ENCODE measurements around the gene SMYD2. TPM values are rescaled to one million over a fixed set of nuclear protein-coding genes. Genes with fewer than 3 reads are reported as not detected.

SMYD2 gene
- polyA plus RNA-seq, 1 donor from 2014 or later, result 36.9 TPM

DNA sequence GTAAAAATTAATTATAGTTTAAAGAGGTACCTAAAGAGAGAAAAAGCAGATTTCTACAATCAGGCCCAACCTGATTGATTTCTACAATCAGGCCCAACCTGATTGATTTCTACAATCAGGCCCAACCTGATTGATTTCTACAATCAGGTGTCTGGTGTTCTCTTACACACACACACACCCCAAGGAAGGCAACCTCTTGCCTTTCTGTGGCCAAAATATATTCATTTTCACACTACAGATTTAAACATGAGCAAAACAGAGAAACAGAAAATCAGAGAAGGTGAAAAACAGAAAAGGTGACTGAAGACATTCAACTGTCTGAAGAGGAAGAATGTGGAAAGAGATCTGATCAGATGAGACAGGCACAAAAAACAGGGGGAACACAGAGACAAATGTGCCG, 104.5 kb downstream of the SMYD2 start:
- Histone ChIP-seq H3K79me2 (replicated peaks; ENCODE audit: insufficient read depth, low read length) (no peaks in the 10 kb centered on the region), H3K4me3 (ENCODE audit: low read length) (no peak overlapping the region), H3K27ac (ENCODE audit: low read length) (no peak overlapping the region), H2AFZ (ENCODE audit: low read depth, low read length) (no peak overlapping the region), H3K36me3 (ENCODE audit: insufficient read depth, low read length) (no peaks in the 10 kb centered on the region), H3K9ac (ENCODE audit: low read length) (no peak overlapping the region), H3K4me2 (ENCODE audit: low read length) (no peak overlapping the region), H4K20me1 (ENCODE audit: insufficient read depth) (no peaks in the 10 kb centered on the region), H3K27me3 (ENCODE audit: insufficient read depth, low read depth, low read length) (no peaks in the 10 kb centered on the region), H3K9me2 (ENCODE audit: insufficient read depth, low read length) (no peaks in the 10 kb centered on the region), H3F3A (ENCODE audit: insufficient read depth, low read length, poor library complexity, severe bottlenecking) (no peaks in the 10 kb centered on the region), H3K9me3 (ENCODE audit: low read length) (no peaks in the 10 kb centered on the region)
- TF ChIP-seq, protein P1, sequence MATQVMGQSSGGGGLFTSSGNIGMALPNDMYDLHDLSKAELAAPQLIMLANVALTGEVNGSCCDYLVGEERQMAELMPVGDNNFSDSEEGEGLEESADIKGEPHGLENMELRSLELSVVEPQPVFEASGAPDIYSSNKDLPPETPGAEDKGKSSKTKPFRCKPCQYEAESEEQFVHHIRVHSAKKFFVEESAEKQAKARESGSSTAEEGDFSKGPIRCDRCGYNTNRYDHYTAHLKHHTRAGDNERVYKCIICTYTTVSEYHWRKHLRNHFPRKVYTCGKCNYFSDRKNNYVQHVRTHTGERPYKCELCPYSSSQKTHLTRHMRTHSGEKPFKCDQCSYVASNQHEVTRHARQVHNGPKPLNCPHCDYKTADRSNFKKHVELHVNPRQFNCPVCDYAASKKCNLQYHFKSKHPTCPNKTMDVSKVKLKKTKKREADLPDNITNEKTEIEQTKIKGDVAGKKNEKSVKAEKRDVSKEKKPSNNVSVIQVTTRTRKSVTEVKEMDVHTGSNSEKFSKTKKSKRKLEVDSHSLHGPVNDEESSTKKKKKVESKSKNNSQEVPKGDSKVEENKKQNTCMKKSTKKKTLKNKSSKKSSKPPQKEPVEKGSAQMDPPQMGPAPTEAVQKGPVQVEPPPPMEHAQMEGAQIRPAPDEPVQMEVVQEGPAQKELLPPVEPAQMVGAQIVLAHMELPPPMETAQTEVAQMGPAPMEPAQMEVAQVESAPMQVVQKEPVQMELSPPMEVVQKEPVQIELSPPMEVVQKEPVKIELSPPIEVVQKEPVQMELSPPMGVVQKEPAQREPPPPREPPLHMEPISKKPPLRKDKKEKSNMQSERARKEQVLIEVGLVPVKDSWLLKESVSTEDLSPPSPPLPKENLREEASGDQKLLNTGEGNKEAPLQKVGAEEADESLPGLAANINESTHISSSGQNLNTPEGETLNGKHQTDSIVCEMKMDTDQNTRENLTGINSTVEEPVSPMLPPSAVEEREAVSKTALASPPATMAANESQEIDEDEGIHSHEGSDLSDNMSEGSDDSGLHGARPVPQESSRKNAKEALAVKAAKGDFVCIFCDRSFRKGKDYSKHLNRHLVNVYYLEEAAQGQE (IDR thresholded peaks at IDR 0.05; ENCODE audit: borderline replicate concordance), result no peak
- TF ChIP-seq RAD21 (conservative IDR thresholded peaks at IDR 0.05) (no peak), SMC3 (conservative IDR thresholded peaks at IDR 0.05; ENCODE audit: poor library complexity) (no peak), EP300 (conservative IDR thresholded peaks at IDR 0.05; ENCODE audit: poor library complexity, severe bottlenecking) (no peak)

DNA sequence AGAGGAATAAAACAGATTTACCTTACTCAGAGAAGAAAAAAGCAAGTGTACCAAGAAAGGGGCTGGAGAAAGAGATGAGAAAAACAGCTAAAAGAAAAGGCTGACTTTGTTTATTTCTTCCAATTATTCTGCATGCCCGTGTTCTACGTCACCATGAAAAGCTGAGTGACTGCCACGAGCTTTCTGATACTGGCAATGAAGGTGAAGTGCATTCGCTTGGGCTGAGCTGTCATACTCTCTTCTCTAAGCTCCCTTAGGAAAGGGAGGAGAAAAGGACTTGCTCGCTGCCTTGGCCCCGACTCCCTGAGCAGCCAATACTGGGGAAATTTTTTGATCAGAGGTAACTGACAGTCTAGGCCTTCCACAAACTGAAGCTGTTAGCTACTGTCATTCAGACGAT, 105.4 kb downstream of the SMYD2 start:
- Histone ChIP-seq H3K27ac (ENCODE audit: low read length) (no peak overlapping the region), H3K79me2 (replicated peaks; ENCODE audit: insufficient read depth, low read length) (no peaks in the 10 kb centered on the region), H3K9ac (ENCODE audit: low read length) (no peak overlapping the region), H3K36me3 (ENCODE audit: insufficient read depth, low read length) (no peaks in the 10 kb centered on the region), H4K20me1 (ENCODE audit: insufficient read depth) (no peaks in the 10 kb centered on the region), H3K4me3 (ENCODE audit: low read length) (no peak overlapping the region), H3F3A (ENCODE audit: insufficient read depth, low read length, poor library complexity, severe bottlenecking) (no peaks in the 10 kb centered on the region), H3K4me2 (ENCODE audit: low read length) (no peak overlapping the region), H2AFZ (ENCODE audit: low read depth, low read length) (no peak overlapping the region), H3K9me2 (ENCODE audit: insufficient read depth, low read length) (no peaks in the 10 kb centered on the region), H3K9me3 (ENCODE audit: low read length) (no peaks in the 10 kb centered on the region), H3K27me3 (ENCODE audit: insufficient read depth, low read depth, low read length) (no peaks in the 10 kb centered on the region)
- TF ChIP-seq MXI1 (conservative IDR thresholded peaks at IDR 0.05; ENCODE audit: poor library complexity, severe bottlenecking) (no peak), TAF1 (IDR thresholded peaks at IDR 0.05; ENCODE audit: low read depth) (no peak), RAD21 (conservative IDR thresholded peaks at IDR 0.05) (no peak), EZH2 (IDR thresholded peaks at IDR 0.05; ENCODE audit: borderline replicate concordance, insufficient read depth, low read length, poor library complexity, severe bottlenecking) (no peak), EP300 (conservative IDR thresholded peaks at IDR 0.05; ENCODE audit: poor library complexity, severe bottlenecking) (no peak), POLR2AphosphoS5 (IDR thresholded peaks at IDR 0.05) (no peak), SMC3 (conservative IDR thresholded peaks at IDR 0.05; ENCODE audit: poor library complexity) (no peak)
- TF ChIP-seq, protein P1 (IDR thresholded peaks at IDR 0.05; ENCODE audit: borderline replicate concordance), result no peak
- TF ChIP-seq, protein P2, sequence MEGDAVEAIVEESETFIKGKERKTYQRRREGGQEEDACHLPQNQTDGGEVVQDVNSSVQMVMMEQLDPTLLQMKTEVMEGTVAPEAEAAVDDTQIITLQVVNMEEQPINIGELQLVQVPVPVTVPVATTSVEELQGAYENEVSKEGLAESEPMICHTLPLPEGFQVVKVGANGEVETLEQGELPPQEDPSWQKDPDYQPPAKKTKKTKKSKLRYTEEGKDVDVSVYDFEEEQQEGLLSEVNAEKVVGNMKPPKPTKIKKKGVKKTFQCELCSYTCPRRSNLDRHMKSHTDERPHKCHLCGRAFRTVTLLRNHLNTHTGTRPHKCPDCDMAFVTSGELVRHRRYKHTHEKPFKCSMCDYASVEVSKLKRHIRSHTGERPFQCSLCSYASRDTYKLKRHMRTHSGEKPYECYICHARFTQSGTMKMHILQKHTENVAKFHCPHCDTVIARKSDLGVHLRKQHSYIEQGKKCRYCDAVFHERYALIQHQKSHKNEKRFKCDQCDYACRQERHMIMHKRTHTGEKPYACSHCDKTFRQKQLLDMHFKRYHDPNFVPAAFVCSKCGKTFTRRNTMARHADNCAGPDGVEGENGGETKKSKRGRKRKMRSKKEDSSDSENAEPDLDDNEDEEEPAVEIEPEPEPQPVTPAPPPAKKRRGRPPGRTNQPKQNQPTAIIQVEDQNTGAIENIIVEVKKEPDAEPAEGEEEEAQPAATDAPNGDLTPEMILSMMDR (IDR thresholded peaks at IDR 0.05; ENCODE audit: poor library complexity, severe bottlenecking), result no peak

All from neural cell (in vitro differentiated cells).